ENCODE measurements around the gene CCL21.
"Not testable (repeated sequence)": the region's sequence is repeated elsewhere in the genome, so short reads cannot be mapped to it uniquely, and the experiment has no call there.

Gene CCL21, protein sequence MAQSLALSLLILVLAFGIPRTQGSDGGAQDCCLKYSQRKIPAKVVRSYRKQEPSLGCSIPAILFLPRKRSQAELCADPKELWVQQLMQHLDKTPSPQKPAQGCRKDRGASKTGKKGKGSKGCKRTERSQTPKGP

DNA sequence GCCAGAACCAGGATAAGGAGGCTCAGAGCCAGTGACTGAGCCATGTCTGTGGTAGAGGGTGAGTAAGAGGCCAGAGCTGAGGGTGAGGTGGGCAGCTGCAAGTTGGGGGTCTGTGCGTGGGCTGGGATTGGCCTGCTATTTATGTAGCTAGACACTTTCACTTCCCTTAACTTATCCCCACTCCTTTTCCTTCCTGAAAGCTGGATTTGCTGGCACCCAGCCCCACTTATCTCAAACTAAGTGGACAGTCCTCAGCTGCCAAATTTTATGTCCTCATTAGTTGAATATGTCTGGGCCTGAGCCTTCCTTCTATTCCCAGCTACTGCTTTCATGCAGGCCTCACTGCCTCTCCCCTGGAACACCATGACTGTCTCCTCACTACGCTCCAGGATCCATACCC is at the start of gene CCL21:
TSS of gene CCL21 (minus strand) at position 114 of the 400 bp plus-strand sequence. CDS start at position 44, 70 bp downstream.
- peak; percentile 1 for DNase-seq

DNA sequence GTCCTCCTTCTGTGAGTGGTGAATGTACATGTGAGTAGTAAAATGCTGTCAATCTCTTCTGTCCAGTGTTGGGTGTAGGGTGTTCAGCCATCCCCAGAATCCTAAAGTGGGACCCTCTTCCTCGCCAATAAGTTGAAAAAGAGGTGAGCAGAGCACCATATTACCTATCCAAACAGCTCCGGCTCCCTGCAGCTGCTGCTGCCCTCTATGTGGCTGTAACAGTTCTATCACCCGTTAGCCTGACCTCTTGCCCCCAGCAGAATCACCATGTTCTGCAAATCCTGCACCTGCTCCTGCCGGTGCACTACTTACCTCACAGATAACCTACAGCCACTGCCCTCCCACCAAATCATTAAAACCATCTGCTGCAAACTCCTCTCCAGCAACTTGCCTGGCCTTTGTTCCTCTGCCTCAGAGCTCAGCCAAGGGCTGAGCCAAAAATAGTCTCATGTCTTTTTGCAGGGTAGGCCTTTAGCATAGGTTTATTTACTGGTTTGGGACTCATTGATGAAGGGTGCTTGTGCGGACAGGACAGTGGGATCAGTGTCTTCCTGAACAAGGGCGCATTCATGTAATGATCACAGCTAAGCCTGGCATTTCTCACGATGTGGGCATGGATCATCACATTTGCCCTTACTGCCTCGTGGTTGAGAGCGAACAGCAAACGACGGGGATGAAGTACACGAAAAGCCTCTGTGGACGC is 49.6 kb upstream of the CCL21 start:
- no peak for DNase-seq

- DNase-seq: not testable (repeated sequence)
Measured at GRCh38 chr9:34750320-34750719, 40.4 kb upstream of the CCL21 start.

GRCh38 chr9:34746526-34746925 is 36.6 kb upstream of the CCL21 start:
- DNase-seq: no peak

DNA sequence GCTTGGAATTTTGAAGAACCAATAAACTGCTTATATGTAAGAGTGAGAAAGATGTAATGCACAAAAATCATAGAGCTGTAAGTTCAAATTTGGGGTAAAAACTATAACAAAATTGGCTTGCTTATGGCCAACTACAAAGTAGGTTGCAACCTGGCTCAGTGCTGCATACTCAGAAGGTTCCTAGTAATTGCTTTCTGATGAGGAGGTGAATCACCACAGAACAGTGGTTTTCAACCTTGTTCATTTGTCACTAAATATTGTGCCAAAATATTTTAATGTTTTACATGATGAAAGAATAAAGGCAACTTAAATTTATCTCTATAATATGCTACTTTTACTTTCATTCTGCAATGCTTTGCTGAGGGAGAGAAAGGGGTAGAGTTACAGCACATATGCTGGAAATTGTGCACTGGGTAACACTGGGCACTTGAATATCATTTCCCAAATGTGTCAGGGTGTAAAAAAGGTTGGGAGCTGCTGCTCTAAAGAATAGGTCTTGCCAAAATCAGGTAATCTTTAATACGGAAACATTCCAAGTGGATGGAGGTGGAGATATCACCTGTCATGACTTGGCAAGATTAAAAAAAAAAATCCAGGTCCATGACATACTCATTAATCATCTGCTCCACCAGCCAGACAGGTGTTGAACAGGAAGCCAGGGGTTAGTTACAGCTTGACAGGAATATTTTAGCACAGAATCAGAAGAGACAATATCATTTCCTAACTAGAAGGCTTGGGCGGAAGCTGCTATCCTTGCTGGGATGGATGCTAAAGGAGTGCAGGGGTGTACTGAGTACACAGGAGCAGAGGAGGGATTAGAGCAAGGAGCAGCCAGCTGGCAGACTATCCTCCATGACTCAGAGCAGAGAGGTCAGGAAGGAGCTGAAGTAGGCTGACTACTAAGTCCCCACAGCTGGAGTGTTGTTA is 34.6 kb upstream of the CCL21 start:
- DNase-seq: peak; percentile 48

GRCh38 chr9:34742710-34743109 is 32.8 kb upstream of the CCL21 start:
- DNase-seq: no peak

- no peak for DNase-seq
Measured at GRCh38 chr9:34741628-34742027, 31.7 kb upstream of the CCL21 start.

DNA sequence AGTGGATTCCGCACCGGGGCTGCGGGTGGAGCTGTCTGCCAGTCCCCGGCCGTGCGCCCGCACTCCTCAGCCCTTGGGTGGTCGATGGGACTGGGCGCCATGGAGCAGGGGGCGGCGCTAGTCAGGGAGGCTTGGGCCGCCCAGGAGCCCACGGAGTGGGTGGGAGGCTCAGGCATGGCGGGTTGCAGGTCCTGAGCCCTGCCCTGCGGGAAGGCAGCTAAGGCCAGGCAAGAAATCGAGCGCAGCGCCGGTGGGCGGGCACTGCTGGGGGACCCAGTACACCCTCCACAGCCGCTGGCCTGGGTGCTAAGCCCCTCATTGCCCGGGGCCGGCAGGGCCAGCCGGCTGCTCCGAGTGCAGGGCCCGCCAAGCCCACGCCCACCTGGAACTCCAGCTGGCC is 30.2 kb upstream of the CCL21 start:
- not testable (repeated sequence) for DNase-seq

DNA sequence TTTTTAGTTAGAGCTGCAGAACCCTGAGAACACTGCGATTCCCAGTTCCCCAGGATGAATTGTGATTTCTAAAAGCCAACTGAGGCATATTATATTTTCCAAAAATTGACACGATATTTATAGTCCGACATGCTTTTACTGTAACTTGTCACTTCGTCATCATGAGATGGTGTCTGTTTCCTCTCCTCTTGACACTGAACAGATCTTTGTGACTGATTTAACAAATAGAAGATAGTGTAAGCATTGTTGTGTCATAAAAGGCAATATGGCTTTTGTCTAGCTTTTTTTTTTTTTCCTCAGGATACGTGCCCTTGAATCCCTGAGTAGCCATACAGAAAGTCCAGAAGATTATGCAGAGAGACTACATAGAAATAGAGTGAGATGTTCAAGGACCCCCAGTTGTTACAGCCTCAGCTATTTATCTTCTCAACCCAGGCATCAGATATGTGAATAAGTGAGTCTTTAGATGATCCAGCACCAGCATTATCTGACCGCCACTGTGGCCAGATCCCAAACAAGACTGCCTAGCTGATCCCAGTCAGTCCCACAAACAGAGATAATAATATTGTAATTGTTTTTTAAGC is 27.8 kb upstream of the CCL21 start:
- no peak for DNase-seq

DNA sequence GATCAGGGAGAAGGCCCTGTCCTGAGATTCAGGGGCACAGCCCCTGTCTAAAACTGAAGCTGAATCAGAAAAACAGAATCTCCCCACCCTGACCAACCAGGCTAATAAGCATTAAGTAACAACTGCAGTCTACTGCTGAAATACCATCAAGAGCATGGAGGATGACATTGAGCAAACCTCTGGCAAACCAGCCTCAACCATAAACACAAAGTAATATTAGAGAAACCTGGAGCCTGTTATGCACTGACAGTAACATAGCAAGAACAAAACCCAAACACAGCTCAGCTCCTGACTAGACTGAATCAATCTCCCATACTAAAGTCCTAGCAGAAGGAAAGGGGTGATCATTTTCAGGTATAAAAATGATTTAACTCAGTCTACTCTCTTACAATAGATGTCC is 24.8 kb upstream of the CCL21 start:
- DNase-seq: no peak

DNA sequence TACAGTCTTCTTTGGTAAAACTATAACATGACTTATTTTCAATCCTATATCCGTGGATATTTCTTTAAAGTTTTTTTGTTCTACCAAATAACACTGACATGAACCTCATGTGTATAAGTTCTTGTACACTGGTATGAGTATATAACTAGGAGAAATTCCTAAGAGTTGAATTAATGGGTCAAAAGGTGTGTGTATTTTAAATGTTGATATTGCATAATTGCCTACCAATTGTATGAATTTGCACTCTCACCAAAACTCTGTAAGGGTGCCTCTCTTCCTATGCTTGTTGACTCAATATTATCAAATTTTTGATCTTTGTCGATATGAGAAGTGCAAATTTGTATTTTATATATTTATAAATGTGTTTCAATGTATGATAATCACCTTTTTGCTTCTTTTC is 22.9 kb upstream of the CCL21 start:
- no peak for DNase-seq

DNA sequence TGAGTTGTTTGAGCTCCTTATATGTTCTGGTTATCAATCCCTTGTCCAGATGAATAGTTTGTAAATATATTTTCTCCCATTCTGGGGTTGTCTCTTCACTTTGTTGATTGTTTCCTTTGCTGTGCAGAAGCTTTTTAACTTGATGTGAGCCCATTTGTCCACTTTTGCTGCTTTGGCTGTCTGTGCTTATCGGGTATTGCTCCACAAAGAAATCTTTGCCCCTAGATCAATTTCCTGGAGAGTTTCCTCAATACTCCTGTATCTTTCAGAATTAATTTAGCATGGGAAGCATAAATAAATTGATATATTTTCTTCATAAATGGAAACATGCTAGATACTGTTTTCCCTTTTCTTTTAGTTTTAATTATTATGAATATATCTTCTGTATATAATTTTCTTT is 22.5 kb upstream of the CCL21 start:
- DNase-seq: no peak

DNA sequence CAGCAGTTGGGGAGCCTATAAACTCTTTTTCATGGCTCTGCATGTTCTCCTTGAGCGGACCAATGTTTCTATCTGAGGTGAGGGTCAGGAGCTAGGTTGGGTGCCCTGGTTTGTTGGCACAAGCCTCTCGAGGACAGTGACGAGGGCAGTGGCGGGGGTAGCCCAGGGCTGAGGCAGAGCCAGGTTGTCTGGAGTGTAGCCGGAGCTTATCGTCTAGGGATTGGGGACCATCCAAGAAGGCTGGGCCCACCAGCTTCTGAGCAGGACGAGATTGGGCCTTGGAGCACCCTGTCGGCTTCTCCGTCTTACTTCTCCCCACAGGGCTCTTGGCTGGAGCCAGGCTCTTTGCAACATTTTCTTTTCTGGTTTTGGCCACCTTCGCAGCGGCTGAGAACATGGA is 13.2 kb upstream of the CCL21 start:
- DNase-seq: no peak

DNA sequence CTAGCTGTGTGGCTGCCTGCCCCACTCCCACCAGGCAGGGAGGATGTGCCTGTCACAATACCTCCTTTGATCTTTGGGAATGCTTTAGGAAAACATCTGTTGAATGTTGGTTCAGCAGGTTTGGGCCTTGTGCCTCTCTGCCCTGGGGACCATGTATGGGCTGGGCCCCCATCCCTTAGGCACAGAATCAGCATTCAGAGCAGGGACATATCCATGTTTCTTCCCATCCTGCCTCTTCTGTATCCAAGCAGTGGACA is 9.8 kb upstream of the CCL21 start:
- DNase-seq: not testable (repeated sequence)

DNA sequence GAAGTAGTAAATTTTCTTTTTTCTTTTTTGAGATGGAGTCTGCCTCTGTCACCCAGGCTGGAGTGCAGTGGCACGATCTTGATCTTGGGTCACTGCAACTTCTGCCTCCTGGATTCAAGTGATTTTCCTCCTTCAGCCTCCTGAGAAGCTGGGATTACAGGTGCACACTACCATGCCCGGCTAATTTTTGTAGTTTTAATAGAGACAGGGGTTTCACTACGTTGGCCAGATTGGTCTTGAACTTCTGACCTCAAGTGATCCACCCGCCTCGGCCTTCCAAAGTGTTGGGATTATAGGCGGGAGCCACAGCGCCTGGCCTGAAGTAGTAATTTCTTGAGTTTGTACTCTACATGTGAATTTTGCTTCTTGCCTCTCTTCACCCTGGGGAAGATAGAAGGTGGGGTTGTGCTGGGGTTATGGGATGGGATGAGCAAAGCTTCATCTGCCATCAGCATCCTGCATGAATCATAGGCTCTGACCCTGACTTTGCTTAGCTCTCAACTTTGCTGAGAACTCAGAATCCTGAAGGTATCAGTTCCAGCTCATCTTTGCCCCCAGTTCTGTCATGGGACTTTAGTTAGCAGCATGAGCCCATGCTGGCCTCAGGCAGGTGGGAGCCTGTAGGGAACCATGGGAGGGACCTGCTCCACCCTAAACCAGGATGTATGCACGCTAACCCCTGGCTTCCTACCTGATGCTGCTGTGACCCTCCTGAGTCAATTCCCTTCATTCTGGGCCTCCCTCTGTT is 9.3 kb upstream of the CCL21 start:
- no peak for DNase-seq

DNA sequence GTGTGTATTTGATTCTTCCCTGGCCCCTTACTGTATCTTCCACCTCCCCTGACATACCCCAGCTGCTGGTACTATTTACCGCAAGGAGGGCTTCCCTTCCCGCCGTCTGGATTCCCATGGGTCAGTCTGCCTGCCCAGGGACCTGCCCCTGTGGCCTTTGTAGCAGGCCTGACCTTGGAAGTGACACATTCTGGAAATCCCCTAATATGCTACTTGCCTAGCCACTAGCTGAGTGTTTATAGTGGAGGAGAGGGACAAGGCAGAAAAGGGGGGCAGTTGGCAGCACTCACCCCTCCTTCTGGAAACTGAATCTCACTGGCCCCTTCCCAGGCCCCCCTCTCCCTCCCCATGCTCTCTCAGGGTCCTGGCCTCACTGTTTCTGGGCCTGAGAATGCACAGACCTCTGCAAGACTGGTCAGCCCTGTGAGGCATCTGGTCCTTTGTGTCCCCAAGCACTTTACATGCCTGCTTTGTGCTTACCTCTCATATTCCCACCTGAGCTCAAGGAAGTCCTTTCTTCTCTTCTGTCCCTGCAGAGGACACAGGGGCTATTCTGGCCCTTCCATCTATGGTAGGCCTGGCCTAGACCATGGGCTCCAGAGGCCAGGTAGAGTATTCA is 8.2 kb upstream of the CCL21 start:
- DNase-seq: no peak

GRCh38 chr9:34716711-34717110 is 6.8 kb upstream of the CCL21 start:
- DNase-seq: no peak

DNA sequence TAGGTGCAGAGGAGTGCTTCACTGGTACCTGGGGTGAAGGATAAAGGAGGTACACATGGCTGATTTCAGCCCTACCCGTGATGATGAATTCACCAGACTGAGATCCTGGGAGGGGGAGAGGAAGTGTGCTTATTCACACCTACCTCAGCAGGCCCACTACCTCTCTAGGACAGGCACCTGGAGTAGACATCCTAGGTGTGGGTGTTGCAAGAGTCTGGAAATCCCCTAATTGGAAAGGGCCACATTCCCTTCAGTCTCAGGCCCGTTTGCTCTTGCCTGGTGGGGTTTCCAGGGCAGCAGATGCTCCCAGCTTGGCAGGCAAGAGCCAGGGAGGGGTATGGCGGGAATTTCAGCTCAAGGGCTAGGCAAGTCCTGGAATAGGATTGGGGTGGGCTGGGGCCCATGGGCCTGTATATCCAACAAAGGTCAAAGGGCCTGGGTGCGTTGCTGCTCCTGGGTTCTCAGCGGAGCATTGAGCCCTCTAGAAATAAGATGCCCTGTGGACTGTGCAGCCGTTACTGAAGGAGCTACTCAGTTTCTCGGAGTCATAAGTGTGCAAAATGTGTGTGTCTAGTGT is 5.8 kb upstream of the CCL21 start:
- DNase-seq: no peak

DNA sequence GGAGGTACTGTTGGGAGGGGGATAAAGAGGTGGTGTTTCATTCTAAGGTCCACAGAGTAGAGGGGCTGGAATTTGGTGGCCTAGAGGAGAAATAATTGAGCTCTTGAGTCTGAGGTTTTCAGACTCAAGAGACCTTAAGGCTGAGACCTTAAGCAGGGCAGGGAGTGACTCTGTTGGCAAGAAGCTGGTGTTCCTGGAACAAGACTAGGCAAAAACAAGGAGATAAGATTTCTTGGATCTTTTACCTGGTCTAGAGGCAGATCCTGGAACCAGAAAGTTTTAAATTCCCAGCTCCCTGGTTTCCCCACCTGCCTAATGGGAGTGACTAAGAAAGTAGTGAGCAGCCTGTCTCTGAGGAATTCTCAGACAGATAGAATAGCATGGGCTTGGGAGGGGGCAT is 4.1 kb upstream of the CCL21 start:
- no peak for DNase-seq

- DNase-seq: no peak
Measured at GRCh38 chr9:34712140-34712539, 2.2 kb upstream of the CCL21 start.

DNA sequence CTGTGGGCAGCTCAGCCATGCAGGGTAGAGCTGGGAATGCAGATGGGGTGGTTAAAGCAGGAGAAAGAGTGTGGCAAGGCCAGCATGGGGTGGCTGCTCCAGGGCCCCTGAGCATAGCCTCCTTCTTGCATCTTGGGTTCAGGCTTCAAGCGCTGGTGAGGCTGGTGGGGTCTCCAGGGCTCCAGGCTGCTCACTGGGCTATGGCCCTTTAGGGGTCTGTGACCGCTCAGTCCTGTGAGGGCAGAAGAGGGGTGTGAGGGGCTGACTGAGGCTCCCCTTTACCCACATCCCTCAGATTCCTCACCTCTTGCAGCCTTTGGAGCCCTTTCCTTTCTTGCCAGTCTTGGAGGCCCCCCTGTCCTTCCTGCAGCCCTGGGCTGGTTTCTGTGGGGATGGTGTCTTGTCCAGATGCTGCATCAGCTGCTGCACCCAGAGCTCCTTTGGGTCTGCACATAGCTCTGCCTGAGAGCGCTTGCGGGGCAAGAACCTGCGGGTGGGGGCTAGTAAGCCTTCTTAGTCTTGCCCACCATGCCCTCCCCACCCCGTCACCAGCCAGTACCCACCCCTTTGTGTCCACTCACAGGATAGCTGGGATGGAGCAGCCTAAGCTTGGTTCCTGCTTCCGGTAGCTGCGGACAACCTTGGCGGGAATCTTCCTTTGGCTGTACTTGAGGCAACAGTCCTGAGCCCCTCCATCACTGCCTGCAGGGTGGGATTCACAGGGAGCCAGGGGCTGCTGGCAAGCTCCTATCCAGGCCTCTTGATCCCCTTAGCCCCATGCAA is 549 bp downstream of the CCL21 start:
- DNase-seq: no peak

Data from NCI-H226 (cell line).